CD8-positive, alpha-beta memory T cell (primary cell): Measurements from ENCODE around the gene FHL2. TPM values are rescaled to one million over a fixed set of nuclear protein-coding genes. Genes with fewer than 3 reads are reported as not detected.

Source experiments
- CTCF ChIA-PET: fragments of 350-600 bp; sonication (Branson Sonifier 250); formaldehyde crosslinking; loops from one replicate; lab custom pipeline; 2021; ENCODE audit warnings: antibody characterized with exemption; lab: Charles Lee
- POLR2A ChIA-PET: fragments of 350-600 bp; sonication (Branson Sonifier 250); formaldehyde crosslinking; loops from one replicate; lab custom pipeline; 2021; ENCODE audit warnings: antibody characterized with exemption; lab: Charles Lee
- DNase-seq, 5 donors: peaks; one replicate each; pipeline versions ENCODE4 v3.0.0 to v3.0.0-alpha.2; 2020 to 2022; ENCODE audit warnings: mixed read lengths in 1 of 5
- H3K27ac ChIP-seq: one replicate; pipeline ENCODE4 v1.7.0; 2013; ENCODE audit warnings: low read depth, mild to moderate bottlenecking, low read length, moderate library complexity
- H3K27me3 ChIP-seq: 2 replicates; pipeline ENCODE4 v1.7.0; 2013; ENCODE audit warnings: low read length, mild to moderate bottlenecking; ENCODE audit not compliant: insufficient read depth, poor library complexity, severe bottlenecking
- H3K36me3 ChIP-seq: 2 replicates; pipeline ENCODE4 v1.7.0; 2013; ENCODE audit warnings: mild to moderate bottlenecking, low read length, moderate library complexity; ENCODE audit not compliant: insufficient read depth
- H3K4me1 ChIP-seq: 2 replicates; pipeline ENCODE4 v1.7.0; 2013; ENCODE audit warnings: mild to moderate bottlenecking, low read length, moderate library complexity; ENCODE audit not compliant: insufficient read depth
- H3K4me3 ChIP-seq: 2 replicates; pipeline ENCODE4 v1.7.0; 2013; ENCODE audit warnings: mild to moderate bottlenecking, low read length
- H3K9me3 ChIP-seq: 2 replicates; pipeline ENCODE4 v1.7.0; 2013; ENCODE audit warnings: mild to moderate bottlenecking, low read length
- H3K27ac Mint-ChIP-seq, 8 donors: one replicate each; pipeline ENCODE4 v1.8.0; 2020 to 2021; ENCODE audit warnings: mixed read lengths in 8 of 8, mild to moderate bottlenecking in 6 of 8, inconsistent platforms in 3 of 8, moderate library complexity in 3 of 8
- H3K27me3 Mint-ChIP-seq, 2 donors: one replicate each; pipeline ENCODE4 v1.8.0; 2020 to 2021; ENCODE audit warnings: mixed read lengths in 2 of 2, mild to moderate bottlenecking in 1 of 2, moderate library complexity in 1 of 2
- H3K36me3 Mint-ChIP-seq, 3 donors: one replicate each; pipeline ENCODE4 v1.8.0; 2020 to 2021; ENCODE audit warnings: mixed read lengths in 3 of 3, inconsistent platforms in 1 of 3, mild to moderate bottlenecking in 1 of 3
- H3K4me1 Mint-ChIP-seq, 3 donors: one replicate each; pipeline ENCODE4 v1.8.0; 2020 to 2021; ENCODE audit warnings: mixed read lengths in 3 of 3, inconsistent platforms in 1 of 3, mild to moderate bottlenecking in 1 of 3
- H3K4me3 Mint-ChIP-seq, 7 donors: one replicate each; pipeline ENCODE4 v1.8.0; 2020 to 2021; ENCODE audit warnings: mixed read lengths in 7 of 7, mild to moderate bottlenecking in 6 of 7, moderate library complexity in 4 of 7, inconsistent platforms in 2 of 7
- H3K9me3 Mint-ChIP-seq, 5 donors: one replicate each; pipeline ENCODE4 v1.8.0; 2020 to 2022; ENCODE audit warnings: mixed read lengths in 5 of 5, mild to moderate bottlenecking in 3 of 5, moderate library complexity in 2 of 5, inconsistent platforms in 1 of 5
- polyA plus RNA-seq: library from polyadenylated mRNA; unstranded; fragments of 300-500 nt; fragmentation: Illumina TruSeq; gene quantifications from one replicate; pipeline ENCODE4 v1.2.3, GENCODE V29; 2021
- total RNA-seq, 2 experiments: library from RNA; stranded (reverse); gene quantifications; one replicate each; pipeline ENCODE4 v1.2.3, GENCODE V29; 2021

FHL2 gene
- total and polyA plus RNA-seq, 3 experiments from 2014 or later, result 0.69 to 3.5 (median 3.3) TPM

DNA sequence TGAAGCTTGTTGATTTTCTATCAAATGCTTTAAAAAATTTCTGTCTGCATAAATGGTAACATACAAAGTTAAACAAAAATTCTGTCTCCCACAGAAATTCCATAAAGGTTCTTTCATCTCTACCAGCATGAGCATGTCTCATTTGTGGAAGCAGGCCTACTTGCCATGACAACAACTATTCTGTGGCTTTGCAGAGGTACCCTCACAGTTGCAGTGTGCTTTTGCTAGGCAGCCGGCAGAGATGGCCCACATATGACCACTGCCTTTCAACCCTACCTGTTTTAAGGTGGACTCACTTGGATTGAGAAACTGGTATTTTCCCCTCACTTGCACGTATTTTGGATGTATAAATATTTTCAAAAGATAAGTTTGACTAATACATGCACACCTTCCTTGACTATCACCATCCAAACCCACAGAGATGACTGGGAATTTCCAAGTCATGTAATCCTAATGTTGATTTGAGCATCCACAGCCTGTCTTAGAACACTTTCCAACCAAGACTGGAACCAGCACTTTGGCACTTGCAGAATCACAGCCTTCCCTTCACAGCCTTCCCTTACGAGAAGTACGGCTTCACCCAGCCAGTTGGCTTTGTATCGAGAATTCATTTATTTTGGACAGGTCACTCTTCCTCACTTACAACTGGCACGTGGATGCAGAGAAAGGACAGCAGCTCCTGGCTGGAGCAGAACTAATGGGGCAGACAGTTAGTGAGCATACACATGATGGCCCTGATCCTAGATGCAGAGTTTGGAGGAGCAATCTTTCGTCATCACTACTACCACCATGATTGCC lies 9.3 kb upstream of the FHL2 start:
- Mint-ChIP-seq H3K27me3 (peaks cover 13 to 54% of the 10 kb centered on the region in 2 donors), H3K4me3 (no peak overlapping the region), H3K36me3 (no peaks in the 10 kb centered on the region), H3K27ac (no peak overlapping the region), H3K9me3 (no peaks in the 10 kb centered on the region), H3K4me1 (peaks cover 0 to 8% (median 5%) of the 10 kb centered on the region in 3 donors)
- no peak for DNase-seq
- H3K4me3 ChIP-seq, result no peak overlapping the region
- ChIA-PET CTCF (interaction anchor here (0.7 kb wide), 1 partner anchor 14 kb away, joined by 3 read pairs; no protein-coding TSS in a partner anchor), POLR2A (no interaction called here)
- no peaks in the 10 kb centered on the region for H3K4me1 ChIP-seq
- no peaks in the 10 kb centered on the region for H3K27me3 ChIP-seq
- no peak overlapping the region for H3K27ac ChIP-seq
- no peaks in the 10 kb centered on the region for H3K36me3 ChIP-seq
- H3K9me3 ChIP-seq, result no peaks in the 10 kb centered on the region

DNA sequence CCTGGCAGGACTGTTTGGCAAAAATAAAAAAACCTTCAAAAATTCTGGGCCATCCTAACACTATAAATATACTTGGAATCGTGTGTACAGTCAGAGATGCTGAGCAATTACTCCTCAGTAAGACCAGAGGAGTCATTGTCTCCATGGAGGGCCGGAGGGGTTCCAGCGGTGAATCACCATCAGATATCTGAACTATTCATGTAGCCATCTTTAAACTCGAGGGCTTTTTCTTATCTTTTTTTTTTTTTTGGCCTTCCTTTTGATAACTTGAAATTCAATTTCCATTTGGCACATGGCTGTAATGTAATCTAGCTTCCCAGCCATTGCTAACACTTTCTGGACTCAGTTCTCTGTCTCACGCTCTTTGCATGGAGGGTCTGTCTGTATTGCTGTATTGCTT lies 7.4 kb upstream of the FHL2 start:
- peaks cover 11 to 44% of the 10 kb centered on the region in 2 donors for H3K27me3 Mint-ChIP-seq
- H3K9me3 Mint-ChIP-seq, result no peaks in the 10 kb centered on the region
- Histone ChIP-seq H3K27me3 (no peaks in the 10 kb centered on the region), H3K9me3 (no peaks in the 10 kb centered on the region), H3K36me3 (no peaks in the 10 kb centered on the region), H3K27ac (no peak overlapping the region), H3K4me3 (no peak overlapping the region), H3K4me1 (no peaks in the 10 kb centered on the region)
- no peaks in the 10 kb centered on the region for H3K36me3 Mint-ChIP-seq
- no peak overlapping the region for H3K27ac Mint-ChIP-seq
- no peaks in the 10 kb centered on the region for H3K4me1 Mint-ChIP-seq
- no peak overlapping the region for H3K4me3 Mint-ChIP-seq
- DNase-seq, result no peak
- ChIA-PET POLR2A (no interaction called here), CTCF (no interaction called here)

DNA sequence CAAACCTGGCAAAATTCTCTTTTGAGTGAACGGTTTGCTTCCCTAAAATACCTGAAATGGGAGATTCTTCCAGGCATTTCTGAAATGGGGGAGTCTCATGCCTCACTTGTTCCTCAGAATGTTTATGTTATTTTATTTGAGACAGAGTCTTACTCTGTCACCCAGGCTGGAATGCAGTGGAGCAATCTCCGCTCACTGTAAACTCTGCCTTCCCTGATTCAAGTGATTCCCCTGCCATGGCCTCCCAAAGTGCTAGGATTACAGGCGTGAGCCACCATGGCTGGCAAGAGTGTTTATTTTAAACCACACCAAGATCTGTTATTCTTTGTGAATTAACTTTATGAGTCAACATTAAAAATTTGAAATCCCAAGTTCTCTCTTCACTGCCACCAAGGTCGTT lies 6.4 kb upstream of the FHL2 start:
- no peak for DNase-seq
- Histone ChIP-seq H3K4me3 (no peak overlapping the region), H3K36me3 (no peaks in the 10 kb centered on the region), H3K27me3 (no peaks in the 10 kb centered on the region), H3K27ac (no peak overlapping the region), H3K9me3 (no peaks in the 10 kb centered on the region), H3K4me1 (no peaks in the 10 kb centered on the region)
- CTCF ChIA-PET, result no interaction called here
- POLR2A ChIA-PET, result no interaction called here
- H3K4me1 Mint-ChIP-seq, result no peaks in the 10 kb centered on the region
- H3K36me3 Mint-ChIP-seq, result no peaks in the 10 kb centered on the region
- peaks cover 11 to 40% of the 10 kb centered on the region in 2 donors for H3K27me3 Mint-ChIP-seq
- H3K27ac Mint-ChIP-seq, result no peak overlapping the region
- no peaks in the 10 kb centered on the region for H3K9me3 Mint-ChIP-seq
- no peak overlapping the region for H3K4me3 Mint-ChIP-seq

DNA sequence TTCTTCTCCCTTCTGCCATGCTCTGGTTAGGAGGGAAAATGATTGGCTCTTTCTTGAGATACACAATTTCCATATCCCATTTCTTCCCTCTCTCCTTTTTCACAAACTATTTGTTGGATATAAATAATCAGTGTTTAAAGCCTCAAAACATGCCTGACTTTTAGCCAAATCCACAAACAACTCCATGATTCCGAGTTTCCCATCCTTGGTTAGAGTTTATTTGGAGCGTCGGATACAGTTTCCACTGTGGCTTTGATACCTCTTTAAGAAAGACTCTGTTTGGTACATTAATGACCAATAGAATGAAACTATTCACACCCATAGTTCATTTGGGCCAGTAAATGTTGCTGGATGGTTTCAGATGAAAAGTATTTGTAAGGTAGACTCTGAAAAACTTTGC lies 5.9 kb upstream of the FHL2 start:
- H3K4me1 ChIP-seq, result no peaks in the 10 kb centered on the region
- H3K4me3 ChIP-seq, result no peak overlapping the region
- H3K27me3 ChIP-seq, result no peaks in the 10 kb centered on the region
- ChIA-PET CTCF (no interaction called here), POLR2A (no interaction called here)
- H3K27ac ChIP-seq, result no peak overlapping the region
- Mint-ChIP-seq H3K36me3 (no peaks in the 10 kb centered on the region), H3K9me3 (no peaks in the 10 kb centered on the region), H3K4me3 (no peak overlapping the region), H3K27ac (no peak overlapping the region), H3K4me1 (peaks cover 0 to 2% (median 0%) of the 10 kb centered on the region in 3 donors), H3K27me3 (peaks cover 11 to 43% of the 10 kb centered on the region in 2 donors)
- DNase-seq, result no peak
- no peaks in the 10 kb centered on the region for H3K9me3 ChIP-seq
- no peaks in the 10 kb centered on the region for H3K36me3 ChIP-seq

DNA sequence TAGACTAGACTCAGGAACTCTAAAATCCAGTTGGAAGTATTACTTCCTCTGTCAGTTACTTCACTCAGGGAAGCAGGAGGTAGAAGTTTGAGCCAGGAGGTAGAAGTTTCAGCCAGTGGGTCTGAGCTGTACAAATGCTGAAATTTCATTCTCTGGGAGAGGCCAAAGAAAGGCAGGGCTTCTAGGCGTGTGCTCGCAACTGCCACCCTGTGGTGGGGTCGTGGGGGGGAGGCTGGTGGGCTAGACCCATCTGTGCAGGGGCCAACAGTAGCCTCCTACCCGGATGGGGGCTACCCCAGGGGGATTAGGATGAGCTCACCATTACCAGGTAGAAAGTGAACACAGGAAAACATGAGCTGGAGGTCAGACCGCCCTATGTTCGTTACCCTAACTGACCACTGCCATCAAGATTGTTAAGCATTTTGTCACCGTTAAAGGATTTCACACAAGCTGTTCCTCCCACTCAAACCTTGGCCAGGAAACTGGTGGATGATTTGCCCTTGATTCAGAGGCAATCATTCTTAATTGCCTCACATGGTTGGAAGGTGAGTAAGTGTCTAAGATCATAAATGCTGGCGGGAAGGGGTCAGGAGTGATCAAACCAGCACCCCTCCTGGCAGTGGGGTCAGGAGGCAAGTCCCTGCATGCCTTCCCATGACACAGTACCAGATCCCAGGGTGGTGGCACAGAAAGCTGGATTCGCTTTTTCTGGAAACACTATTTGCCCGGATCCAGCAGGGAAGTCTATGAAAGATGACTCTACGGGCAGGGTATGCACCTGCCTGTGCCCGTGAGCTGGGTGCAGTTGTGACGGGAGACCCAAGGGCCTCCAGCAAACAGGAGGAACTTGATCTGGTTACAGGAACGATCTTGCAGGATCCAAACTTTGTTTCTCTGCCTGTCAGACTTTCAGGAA lies 5.2 kb upstream of the FHL2 start:
- H3K27me3 Mint-ChIP-seq, result peaks cover 7 to 44% of the 10 kb centered on the region in 2 donors
- no peaks in the 10 kb centered on the region for H3K9me3 ChIP-seq

DNA sequence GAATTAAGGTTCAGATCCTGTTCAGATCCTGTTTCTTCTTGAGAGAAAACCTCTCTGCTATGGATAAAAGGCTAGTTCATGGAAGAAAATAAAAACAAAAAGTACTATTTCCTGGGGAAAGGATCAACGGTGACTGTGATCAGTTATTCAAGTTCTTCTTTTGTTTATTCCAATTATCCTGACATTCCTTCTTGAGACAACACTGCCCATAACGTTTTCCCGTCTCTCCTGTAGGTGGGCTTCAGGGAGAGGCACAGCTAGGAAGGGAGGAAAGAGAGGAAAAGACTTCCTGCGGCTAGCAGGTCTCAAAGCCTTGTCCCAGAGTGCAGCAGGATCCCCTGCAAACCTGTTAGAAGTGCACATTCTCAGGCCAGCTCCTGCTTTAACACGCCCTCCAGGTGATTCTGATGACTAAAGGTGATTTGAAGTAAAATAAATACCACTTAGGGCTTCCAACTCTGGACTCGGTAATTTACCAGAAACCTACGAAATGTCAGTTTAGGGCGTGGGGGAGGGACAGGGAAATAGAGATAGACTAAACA lies 4.5 kb upstream of the FHL2 start:
- no peak overlapping the region for H3K27ac ChIP-seq
- no peak for DNase-seq
- POLR2A ChIA-PET, result no interaction called here
- Mint-ChIP-seq H3K27ac (no peak overlapping the region), H3K36me3 (no peaks in the 10 kb centered on the region), H3K4me3 (no peak overlapping the region), H3K27me3 (peaks cover 5 to 38% of the 10 kb centered on the region in 2 donors), H3K9me3 (no peaks in the 10 kb centered on the region), H3K4me1 (peaks cover under 1 to 4% (median 2%) of the 10 kb centered on the region in 3 donors)
- no peaks in the 10 kb centered on the region for H3K9me3 ChIP-seq
- H3K4me3 ChIP-seq, result no peak overlapping the region
- H3K4me1 ChIP-seq, result peaks cover 8% of the 10 kb centered on the region
- H3K36me3 ChIP-seq, result no peaks in the 10 kb centered on the region
- H3K27me3 ChIP-seq, result peaks cover 6% of the 10 kb centered on the region
- CTCF ChIA-PET, result no interaction called here

More for the DNA sequence above, 5.2 kb upstream of the FHL2 start:
- no peak overlapping the region for H3K4me3 ChIP-seq
- no peaks in the 10 kb centered on the region for H3K36me3 Mint-ChIP-seq
- ChIA-PET CTCF (no interaction called here), POLR2A (no interaction called here)
- H3K4me3 Mint-ChIP-seq, result no peak overlapping the region
- peaks cover 0 to 2% (median 0%) of the 10 kb centered on the region in 3 donors for H3K4me1 Mint-ChIP-seq
- DNase-seq, result no peak
- H3K27ac ChIP-seq, result no peak overlapping the region
- peaks cover 6% of the 10 kb centered on the region for H3K27me3 ChIP-seq
- H3K4me1 ChIP-seq, result peaks cover 4% of the 10 kb centered on the region
- no peaks in the 10 kb centered on the region for H3K36me3 ChIP-seq
- peak overlapping the region in 1 of 8 donors; percentile 61 for H3K27ac Mint-ChIP-seq
- H3K9me3 Mint-ChIP-seq, result no peaks in the 10 kb centered on the region

DNA sequence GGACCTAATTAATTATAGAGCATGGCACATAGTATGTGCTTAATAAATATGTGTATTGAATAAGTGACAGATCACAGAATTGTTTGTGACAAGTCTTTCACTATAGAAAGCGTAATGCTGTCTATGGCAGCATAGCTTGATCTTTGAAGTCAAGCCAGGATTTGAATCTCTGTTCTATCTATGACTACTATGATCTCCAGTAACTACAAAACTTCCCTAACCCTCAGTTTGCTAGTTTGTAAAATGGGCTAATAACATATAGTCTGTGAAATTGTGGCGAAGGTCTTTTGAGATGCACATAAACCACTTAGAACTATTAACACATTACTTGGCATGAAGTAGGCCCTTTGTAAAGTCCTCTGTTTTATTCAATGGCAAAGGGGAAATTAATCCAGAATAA lies 4.0 kb upstream of the FHL2 start:
- peaks cover 9 to 37% of the 10 kb centered on the region in 2 donors for H3K27me3 Mint-ChIP-seq

DNA sequence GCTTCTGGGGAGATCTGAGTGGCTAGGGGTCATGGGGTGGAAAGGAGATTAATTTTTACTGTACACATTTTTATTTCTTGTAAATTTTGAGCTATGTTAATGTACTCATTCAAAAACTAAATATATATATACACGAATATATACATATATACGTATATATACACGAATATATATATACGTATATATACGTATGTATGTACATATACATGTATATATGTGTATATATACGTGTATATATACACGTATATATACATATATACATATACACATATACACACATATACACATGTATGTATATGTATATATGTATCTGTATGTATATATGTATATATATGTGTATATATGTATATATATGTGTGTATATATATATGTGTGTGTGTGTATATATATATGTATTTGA lies 3.0 kb upstream of the FHL2 start:
- Histone ChIP-seq H3K27ac (no peak overlapping the region), H3K4me3 (no peak overlapping the region), H3K9me3 (no peaks in the 10 kb centered on the region), H3K27me3 (peaks cover 6% of the 10 kb centered on the region), H3K36me3 (no peaks in the 10 kb centered on the region), H3K4me1 (peaks cover 12% of the 10 kb centered on the region)
- Mint-ChIP-seq H3K27ac (no peak overlapping the region), H3K27me3 (peaks cover 10 to 42% of the 10 kb centered on the region in 2 donors), H3K4me1 (peaks cover 4 to 8% (median 5%) of the 10 kb centered on the region in 3 donors), H3K36me3 (no peaks in the 10 kb centered on the region), H3K4me3 (no peak overlapping the region), H3K9me3 (no peaks in the 10 kb centered on the region)
- POLR2A ChIA-PET, result no interaction called here
- CTCF ChIA-PET, result no interaction called here
- DNase-seq, result no peak

More for the DNA sequence above, 4.0 kb upstream of the FHL2 start:
- Histone ChIP-seq H3K4me1 (peaks cover 12% of the 10 kb centered on the region), H3K4me3 (no peak overlapping the region), H3K36me3 (no peaks in the 10 kb centered on the region), H3K9me3 (no peaks in the 10 kb centered on the region), H3K27me3 (peaks cover 6% of the 10 kb centered on the region), H3K27ac (no peak overlapping the region)
- no peaks in the 10 kb centered on the region for H3K36me3 Mint-ChIP-seq
- H3K9me3 Mint-ChIP-seq, result no peaks in the 10 kb centered on the region
- POLR2A ChIA-PET, result no interaction called here
- H3K27ac Mint-ChIP-seq, result no peak overlapping the region
- DNase-seq, result no peak
- H3K4me1 Mint-ChIP-seq, result peaks cover 4 to 8% (median 5%) of the 10 kb centered on the region in 3 donors
- no peak overlapping the region for H3K4me3 Mint-ChIP-seq
- CTCF ChIA-PET, result no interaction called here
